Stimulated activated CD8-positive, alpha-beta memory T cell treated with anti-CD3 and anti-CD28 coated beads, Interleukin-7, amount 100 ng/mL, for 4 hours (primary cell): Measurements from ENCODE around the gene FAM118A.

ENCODE experiments used
- DNase-seq, 2 donors: peaks; one replicate each; pipeline ENCODE4 v3.0.0-alpha.2; 2020; ENCODE audit warnings: low read depth in 2 of 2

Gene FAM118A

DNA sequence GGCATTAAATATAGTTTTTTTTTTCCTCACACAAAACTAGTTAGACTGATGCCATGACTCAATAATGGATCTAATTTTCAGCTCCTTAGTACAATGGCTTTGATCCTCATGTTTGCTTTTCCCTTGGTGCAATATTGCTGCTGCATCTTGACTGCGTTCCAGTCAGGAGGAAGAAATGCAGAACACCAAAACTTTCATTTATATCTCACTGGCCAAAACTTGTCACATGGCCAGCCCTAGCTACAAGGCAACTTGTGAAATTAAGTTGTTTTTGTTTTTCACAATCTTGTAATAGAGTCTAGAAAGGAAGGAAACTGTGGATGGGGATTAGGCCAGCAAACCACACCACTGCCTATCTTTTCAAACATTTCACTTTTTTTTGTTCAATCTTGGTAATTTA, 67.0 kb downstream of the FAM118A start:
- DNase-seq: no peak

DNA sequence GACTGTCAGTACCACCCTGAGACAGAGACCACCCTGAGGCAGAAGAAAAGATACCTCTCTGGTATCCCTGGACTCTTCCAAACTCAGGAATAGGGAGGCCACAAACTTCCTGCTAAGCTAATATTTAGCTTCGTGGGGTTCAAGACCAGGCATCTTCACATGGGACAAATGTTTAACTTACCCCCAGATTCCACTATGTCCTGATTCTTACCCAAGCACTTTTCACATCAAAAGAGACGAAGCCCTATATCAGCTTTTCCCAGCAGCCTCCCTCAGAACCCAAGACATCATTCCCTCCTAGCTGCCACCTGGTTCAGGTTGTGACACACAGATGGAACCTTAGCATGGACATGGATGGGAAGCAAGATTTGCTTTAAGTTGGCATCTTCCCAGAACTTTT, 71.6 kb downstream of the FAM118A start:
- no peak for DNase-seq

DNA sequence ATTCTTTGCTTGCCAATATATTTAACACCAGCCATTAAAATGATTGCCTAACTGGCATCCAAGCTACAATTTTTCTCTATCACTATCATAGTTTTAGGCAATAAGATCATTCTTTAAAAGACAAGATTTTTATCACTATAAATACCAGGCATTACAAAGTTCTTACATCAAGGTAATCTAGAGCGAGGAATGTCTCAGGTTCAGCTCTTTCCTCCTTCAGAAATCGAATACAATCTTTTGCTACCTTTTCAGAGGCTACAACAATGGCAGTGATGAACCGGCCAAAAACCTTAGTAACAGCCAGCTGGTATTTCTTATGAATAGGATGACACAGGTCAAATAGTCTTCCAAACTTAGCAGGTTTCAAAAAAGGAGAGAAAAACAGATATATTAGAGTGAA, 79.8 kb downstream of the FAM118A start:
- DNase-seq: no peak
